Measurements from ENCODE around the gene GNG7. TPM values are rescaled to one million over a fixed set of nuclear protein-coding genes. Genes with fewer than 3 reads are reported as not detected.
A peak's percentile ranks its signal among the peaks of the same experiment; 100 is the strongest.
"Not testable (repeated sequence)": the region's sequence is repeated elsewhere in the genome, so short reads cannot be mapped to it uniquely, and the experiment has no call there.

GNG7 gene
- polyA plus RNA-seq, 4 donors: 0.99 to 3.5 (median 2.6) TPM; not detected in 1

DNA sequence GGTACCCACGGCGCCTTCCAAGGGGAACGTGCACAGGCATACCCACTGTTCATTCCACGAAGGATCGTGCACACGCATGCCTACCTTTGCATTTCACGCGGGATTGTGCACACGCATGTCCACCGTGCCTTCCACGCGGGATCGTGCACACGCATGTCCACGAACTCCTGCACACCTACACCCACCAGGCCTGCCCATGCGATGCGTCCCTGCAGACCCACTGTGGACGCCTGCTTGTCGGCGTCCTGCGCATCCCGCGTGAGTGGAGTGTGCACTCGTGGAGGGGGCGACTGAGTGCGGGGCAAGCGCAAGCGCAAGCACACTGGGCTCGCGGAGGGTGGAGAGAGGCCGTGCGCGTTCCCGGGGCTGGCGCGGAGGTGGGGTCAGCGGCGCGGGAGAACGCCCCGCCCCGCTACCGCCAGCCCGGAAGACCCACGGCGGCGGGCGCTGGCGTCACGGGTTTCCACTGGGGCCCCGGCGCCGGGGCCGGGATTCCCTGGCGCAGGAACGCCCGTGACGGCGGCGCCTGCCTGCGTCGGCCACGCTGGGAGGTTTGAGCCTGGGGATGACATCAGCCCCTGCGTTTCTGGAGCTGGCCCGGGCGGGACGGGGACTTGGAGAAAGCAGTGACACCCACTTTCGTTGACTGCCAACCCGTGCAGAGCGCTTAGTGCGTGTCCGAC, 207.9 kb downstream of the GNG7 start:
- DNase-seq: peak; percentile 71 to 73
- H3K27ac ChIP-seq (ENCODE audit: low read depth in 1 of 3, low read length in 2 of 3): peak overlapping the region; percentile 68 to 88 (median 70)
- no peaks in the 10 kb centered on the region for H3K36me3 ChIP-seq (ENCODE audit: control insufficient read depth in 3 of 3, insufficient read depth in 2 of 3, low read depth in 1 of 3, low read length in 3 of 3)
- H3K27me3 ChIP-seq (ENCODE audit: control insufficient read depth in 3 of 3, insufficient read depth in 3 of 3, low read length in 3 of 3): peaks cover 0 to 36% (median 2%) of the 10 kb centered on the region in 3 donors
- 5 to 9% (median 8%) methylated on average over 57 to 72 of the region's 72 CpGs for WGBS, 3 donors
- no peak for FAIRE-seq
- H3K4me1 ChIP-seq (ENCODE audit: control insufficient read depth in 3 of 3, insufficient read depth in 2 of 3, low read depth in 1 of 3, low read length in 2 of 3): peaks cover 6 to 14% (median 6%) of the 10 kb centered on the region in 3 donors
- H3K9me3 ChIP-seq (ENCODE audit: control insufficient read depth in 2 of 2, insufficient read depth in 1 of 2, low read depth in 1 of 2, low read length in 1 of 2): peaks cover 0 to 5% of the 10 kb centered on the region in 2 donors
- peak overlapping the region; percentile 33 to 69 (median 51) for H3K4me3 ChIP-seq (ENCODE audit: low read depth in 1 of 3, low read length in 3 of 3)

DNA sequence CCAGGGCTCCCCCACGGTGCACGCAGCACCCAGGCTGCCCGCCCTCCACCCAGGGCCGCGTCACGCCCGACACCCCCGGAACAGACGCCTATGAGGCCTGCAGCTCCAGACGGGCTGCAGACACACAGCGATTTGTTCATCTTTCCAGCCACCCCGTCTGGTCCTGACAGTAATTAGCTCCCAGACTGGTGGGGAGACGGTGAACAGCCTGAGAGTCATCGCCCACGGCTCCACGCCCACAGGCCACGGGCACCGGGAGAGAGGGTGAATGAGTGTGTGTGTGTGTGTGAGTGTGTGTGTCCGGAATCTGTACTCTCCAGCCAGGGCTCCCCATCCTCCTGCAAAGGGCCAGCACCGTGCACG, 208.4 kb downstream of the GNG7 start:
- no peak for FAIRE-seq

DNA sequence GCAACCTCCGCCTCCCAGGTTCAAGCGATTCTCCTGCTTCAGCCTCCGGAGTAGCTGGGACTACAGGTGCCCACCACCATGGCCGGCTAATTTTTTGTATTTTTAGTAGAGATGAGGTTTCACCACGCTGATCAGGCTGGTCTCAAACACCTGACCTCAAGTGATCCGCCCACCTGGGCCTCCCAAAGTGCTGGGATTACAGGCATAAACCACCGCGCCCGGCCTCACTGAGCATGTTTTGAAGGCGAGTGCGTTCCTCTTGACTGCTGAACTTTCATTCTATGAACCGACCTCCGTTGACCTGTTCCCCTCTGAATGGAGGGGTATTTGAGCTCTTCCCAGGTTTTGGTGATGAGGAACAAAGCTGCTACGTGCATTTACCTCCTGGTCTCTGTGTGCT, 209.0 kb downstream of the GNG7 start:
- not testable (repeated sequence) for DNase-seq; H3K4me3 ChIP-seq (ENCODE audit: low read depth in 1 of 3, low read length in 3 of 3); H3K27ac ChIP-seq (ENCODE audit: low read depth in 1 of 3, low read length in 2 of 3); FAIRE-seq; H3K9me3 ChIP-seq (ENCODE audit: control insufficient read depth in 2 of 2, insufficient read depth in 1 of 2, low read depth in 1 of 2, low read length in 1 of 2); H3K36me3 ChIP-seq (ENCODE audit: control insufficient read depth in 3 of 3, insufficient read depth in 2 of 3, low read depth in 1 of 3, low read length in 3 of 3)
- 61 to 76% (median 72%) methylated on average over 14 of the region's 14 CpGs for WGBS, 3 donors
- H3K4me1 ChIP-seq (ENCODE audit: control insufficient read depth in 3 of 3, insufficient read depth in 2 of 3, low read depth in 1 of 3, low read length in 2 of 3): peaks cover 8 to 19% (median 10%) of the 10 kb centered on the region in 3 donors
- H3K27me3 ChIP-seq (ENCODE audit: control insufficient read depth in 3 of 3, insufficient read depth in 3 of 3, low read length in 3 of 3): peaks cover 0 to 36% (median 2%) of the 10 kb centered on the region in 3 donors

More for the DNA sequence above, 208.4 kb downstream of the GNG7 start:
- Histone ChIP-seq H3K9me3 (ENCODE audit: control insufficient read depth in 2 of 2, insufficient read depth in 1 of 2, low read depth in 1 of 2, low read length in 1 of 2) (peaks cover 0 to 5% of the 10 kb centered on the region in 2 donors), H3K27ac (ENCODE audit: low read depth in 1 of 3, low read length in 2 of 3) (peak overlapping the region in 2 of 3 donors; percentile 70 to 88), H3K4me3 (ENCODE audit: low read depth in 1 of 3, low read length in 3 of 3) (peak overlapping the region in 2 of 3 donors; percentile 30 to 51), H3K36me3 (ENCODE audit: control insufficient read depth in 3 of 3, insufficient read depth in 2 of 3, low read depth in 1 of 3, low read length in 3 of 3) (no peaks in the 10 kb centered on the region), H3K27me3 (ENCODE audit: control insufficient read depth in 3 of 3, insufficient read depth in 3 of 3, low read length in 3 of 3) (peaks cover 0 to 34% (median 2%) of the 10 kb centered on the region in 3 donors), H3K4me1 (ENCODE audit: control insufficient read depth in 3 of 3, insufficient read depth in 2 of 3, low read depth in 1 of 3, low read length in 2 of 3) (peaks cover 6 to 16% (median 8%) of the 10 kb centered on the region in 3 donors)
- WGBS, 3 donors: 29 to 49% (median 47%) methylated on average over 21 of the region's 21 CpGs
- DNase-seq: no peak

DNA sequence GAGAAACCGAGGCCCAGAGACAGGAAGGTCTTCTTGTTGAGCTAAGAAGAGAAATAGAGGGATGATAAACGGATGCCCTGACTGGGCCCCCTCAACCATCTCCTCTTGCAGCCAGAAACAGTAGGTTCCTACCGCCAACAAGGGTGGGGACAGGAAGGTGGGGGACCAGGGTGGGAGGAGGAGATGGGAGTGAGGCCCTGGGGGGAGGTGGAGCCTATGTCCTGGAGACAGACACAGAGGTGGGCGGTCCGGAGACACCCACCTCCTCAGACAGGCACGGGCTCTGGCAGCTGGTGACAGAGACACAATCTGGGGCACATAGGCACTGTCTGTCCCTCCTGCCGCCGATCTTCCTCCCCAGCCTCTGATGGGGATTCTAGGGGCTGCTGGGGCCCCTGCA, 209.6 kb downstream of the GNG7 start:
- no peak overlapping the region for H3K27ac ChIP-seq (ENCODE audit: low read depth in 1 of 3, low read length in 2 of 3)
- 69 to 81% (median 76%) methylated on average over 8 of the region's 8 CpGs for WGBS, 3 donors
- no peak overlapping the region for H3K4me3 ChIP-seq (ENCODE audit: low read depth in 1 of 3, low read length in 3 of 3)
- DNase-seq (no peak), FAIRE-seq (no peak)
- peaks cover 0 to 3% of the 10 kb centered on the region in 2 donors for H3K9me3 ChIP-seq (ENCODE audit: control insufficient read depth in 2 of 2, insufficient read depth in 1 of 2, low read depth in 1 of 2, low read length in 1 of 2)
- H3K4me1 ChIP-seq (ENCODE audit: control insufficient read depth in 3 of 3, insufficient read depth in 2 of 3, low read depth in 1 of 3, low read length in 2 of 3): peaks cover 8 to 19% (median 11%) of the 10 kb centered on the region in 3 donors
- no peaks in the 10 kb centered on the region for H3K36me3 ChIP-seq (ENCODE audit: control insufficient read depth in 3 of 3, insufficient read depth in 2 of 3, low read depth in 1 of 3, low read length in 3 of 3)
- H3K27me3 ChIP-seq (ENCODE audit: control insufficient read depth in 3 of 3, insufficient read depth in 3 of 3, low read length in 3 of 3): peaks cover 0 to 42% (median 2%) of the 10 kb centered on the region in 3 donors

DNA sequence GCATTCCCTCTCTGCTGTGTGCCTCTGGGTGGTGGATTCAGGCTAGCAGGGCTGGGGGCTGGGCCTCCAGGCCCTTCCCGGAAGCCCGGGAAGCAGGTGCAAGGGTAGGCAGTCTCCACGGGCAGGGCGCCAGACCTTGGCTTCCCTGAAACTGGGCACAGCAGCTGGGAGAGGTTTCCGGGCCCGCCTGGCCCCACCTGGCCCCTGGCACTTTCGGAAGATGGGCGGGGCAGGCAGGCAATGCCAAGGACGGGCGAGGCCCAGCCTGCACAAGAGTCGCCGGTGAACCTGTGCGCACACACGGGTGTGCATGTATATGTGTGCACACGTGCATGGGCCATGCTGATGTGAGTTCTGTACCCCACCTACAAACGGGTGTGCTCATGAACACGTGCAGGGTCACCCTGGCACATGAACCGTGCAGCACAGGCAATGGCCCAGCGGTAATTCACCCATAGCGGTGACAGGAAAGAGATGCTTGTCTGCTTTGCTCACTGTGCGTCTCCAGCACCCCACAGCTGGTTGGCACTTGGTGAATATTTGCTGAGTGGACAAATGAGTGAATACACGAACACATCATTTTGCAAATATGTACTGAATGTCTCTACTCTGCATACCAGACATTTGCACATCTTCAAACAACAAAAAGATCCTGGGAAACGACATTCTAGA, 211.2 kb downstream of the GNG7 start:
- no peak overlapping the region for H3K4me3 ChIP-seq (ENCODE audit: low read depth in 1 of 3, low read length in 3 of 3)
- H3K4me1 ChIP-seq (ENCODE audit: control insufficient read depth in 3 of 3, insufficient read depth in 2 of 3, low read depth in 1 of 3, low read length in 2 of 3): peaks cover 8 to 19% (median 11%) of the 10 kb centered on the region in 3 donors
- no peaks in the 10 kb centered on the region for H3K36me3 ChIP-seq (ENCODE audit: control insufficient read depth in 3 of 3, insufficient read depth in 2 of 3, low read depth in 1 of 3, low read length in 3 of 3)
- FAIRE-seq (no peak), DNase-seq (peak; percentile 36 to 97)
- H3K27ac ChIP-seq (ENCODE audit: low read depth in 1 of 3, low read length in 2 of 3): peak overlapping the region in 2 of 3 donors; percentile 32 to 63
- 7 to 41% (median 26%) methylated on average over 20 to 23 of the region's 23 CpGs for WGBS, 3 donors
- no peaks in the 10 kb centered on the region for H3K9me3 ChIP-seq (ENCODE audit: control insufficient read depth in 2 of 2, insufficient read depth in 1 of 2, low read depth in 1 of 2, low read length in 1 of 2)
- H3K27me3 ChIP-seq (ENCODE audit: control insufficient read depth in 3 of 3, insufficient read depth in 3 of 3, low read length in 3 of 3): peaks cover 0 to 49% (median 2%) of the 10 kb centered on the region in 3 donors

DNA sequence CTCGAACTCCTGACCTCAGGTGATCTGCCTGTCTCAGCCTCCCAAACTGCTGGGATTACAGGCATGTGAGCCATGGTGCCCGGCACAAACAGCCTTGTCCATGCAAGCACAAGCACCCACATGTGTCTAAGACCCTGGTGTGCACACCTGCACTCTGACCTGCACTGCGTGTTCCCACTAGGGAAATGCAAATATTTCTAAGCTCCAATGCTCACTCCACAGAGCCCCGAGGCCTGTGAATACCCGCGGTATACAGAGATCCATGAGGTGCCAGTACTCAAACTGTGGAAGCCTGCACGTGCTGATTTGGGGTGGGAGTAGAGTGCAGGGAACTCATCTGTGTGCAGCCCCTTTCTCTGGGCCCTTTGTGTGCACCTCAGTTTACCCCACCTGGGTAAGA, 211.8 kb downstream of the GNG7 start:
- 39 to 57% (median 39%) methylated on average over 7 of the region's 7 CpGs for WGBS, 3 donors
- Histone ChIP-seq H3K27ac (ENCODE audit: low read depth in 1 of 3, low read length in 2 of 3) (peak overlapping the region in 2 of 3 donors; percentile 32 to 63), H3K9me3 (ENCODE audit: control insufficient read depth in 2 of 2, insufficient read depth in 1 of 2, low read depth in 1 of 2, low read length in 1 of 2) (no peaks in the 10 kb centered on the region), H3K36me3 (ENCODE audit: control insufficient read depth in 3 of 3, insufficient read depth in 2 of 3, low read depth in 1 of 3, low read length in 3 of 3) (no peaks in the 10 kb centered on the region), H3K4me3 (ENCODE audit: low read depth in 1 of 3, low read length in 3 of 3) (no peak overlapping the region), H3K27me3 (ENCODE audit: control insufficient read depth in 3 of 3, insufficient read depth in 3 of 3, low read length in 3 of 3) (peaks cover 0 to 48% (median 2%) of the 10 kb centered on the region in 3 donors), H3K4me1 (ENCODE audit: control insufficient read depth in 3 of 3, insufficient read depth in 2 of 3, low read depth in 1 of 3, low read length in 2 of 3) (peaks cover 8 to 16% (median 8%) of the 10 kb centered on the region in 3 donors)
- DNase-seq (no peak), FAIRE-seq (no peak)

DNA sequence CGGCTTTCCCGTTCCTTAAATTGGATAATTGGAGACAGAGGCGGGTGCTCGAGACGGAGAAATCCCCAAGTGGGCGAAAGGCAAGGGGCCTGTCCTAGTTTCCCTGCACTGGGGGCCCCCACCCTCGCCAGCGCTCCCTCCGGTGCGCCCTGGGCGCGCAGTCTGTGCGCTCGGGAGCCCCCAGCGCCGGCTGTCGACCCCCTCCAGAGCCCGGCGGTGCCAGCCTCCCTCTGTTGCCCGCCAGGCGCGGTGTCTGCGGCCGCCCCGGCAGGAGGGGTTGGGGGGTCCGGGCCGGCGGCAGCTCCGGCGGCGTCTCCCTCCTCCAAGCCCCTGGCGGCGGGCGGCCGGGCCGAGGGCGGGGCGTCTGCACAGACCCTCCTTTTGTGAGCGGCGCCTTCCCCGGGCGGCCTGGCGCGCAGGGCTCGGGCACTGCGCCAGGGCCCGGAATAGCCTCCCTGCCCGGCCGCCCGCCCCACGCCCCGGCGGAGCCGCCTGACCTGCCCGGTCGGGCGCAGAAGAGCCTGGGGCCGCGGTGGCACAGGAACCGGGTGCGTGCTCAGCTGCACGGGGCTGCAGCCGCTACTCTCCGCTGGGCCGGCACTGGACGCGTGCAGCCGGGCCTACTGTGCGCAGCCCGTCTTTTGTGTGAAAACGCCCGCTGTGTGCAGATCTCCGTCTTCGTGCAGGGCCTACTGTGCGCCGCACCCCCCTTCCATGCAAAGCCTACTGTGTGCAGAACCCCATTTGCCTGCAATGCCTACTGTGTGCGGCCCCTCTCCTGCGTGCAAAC, 213.4 kb downstream of the GNG7 start:
- DNase-seq (peak; percentile 43 to 61), FAIRE-seq (no peak)
- 3 to 5% (median 3%) methylated on average over 48 to 78 of the region's 78 CpGs for WGBS, 3 donors
- Histone ChIP-seq H3K9me3 (ENCODE audit: control insufficient read depth in 2 of 2, insufficient read depth in 1 of 2, low read depth in 1 of 2, low read length in 1 of 2) (peaks cover 0 to 9% of the 10 kb centered on the region in 2 donors), H3K4me1 (ENCODE audit: control insufficient read depth in 3 of 3, insufficient read depth in 2 of 3, low read depth in 1 of 3, low read length in 2 of 3) (peaks cover 5 to 9% (median 8%) of the 10 kb centered on the region in 3 donors), H3K4me3 (ENCODE audit: low read depth in 1 of 3, low read length in 3 of 3) (peak overlapping the region in 1 of 3 donors; percentile 42), H3K27ac (ENCODE audit: low read depth in 1 of 3, low read length in 2 of 3) (no peak overlapping the region), H3K27me3 (ENCODE audit: control insufficient read depth in 3 of 3, insufficient read depth in 3 of 3, low read length in 3 of 3) (peaks cover 0 to 48% (median 2%) of the 10 kb centered on the region in 3 donors), H3K36me3 (ENCODE audit: control insufficient read depth in 3 of 3, insufficient read depth in 2 of 3, low read depth in 1 of 3, low read length in 3 of 3) (no peaks in the 10 kb centered on the region)

DNA sequence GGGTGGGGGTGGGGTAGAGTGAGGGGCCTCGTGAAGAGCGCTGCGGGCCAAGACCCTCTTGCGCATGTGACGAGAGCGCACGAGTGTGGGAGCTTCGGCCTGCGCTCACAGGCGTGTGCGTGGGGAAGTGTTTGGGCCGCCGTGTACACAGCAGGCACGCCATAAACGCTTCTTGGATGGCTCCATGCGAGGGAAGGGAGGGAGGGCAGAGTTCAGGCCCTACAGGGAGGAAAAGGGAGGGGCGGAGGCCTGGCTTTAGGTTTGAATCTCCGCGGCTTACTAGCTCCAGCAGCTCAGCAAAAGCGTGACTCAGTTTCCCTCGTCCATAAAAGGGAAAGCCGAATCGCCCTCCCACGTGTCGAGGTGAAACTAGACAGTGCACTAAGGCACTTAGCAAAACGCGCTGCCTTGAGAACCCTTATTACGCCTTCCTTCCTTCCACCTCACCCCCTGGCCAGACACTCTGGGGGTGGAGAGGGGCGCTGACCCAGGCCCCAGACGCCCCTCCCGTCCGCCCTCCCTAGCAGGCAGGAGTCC, 214.0 kb downstream of the GNG7 start:
- H3K36me3 ChIP-seq (ENCODE audit: control insufficient read depth in 3 of 3, insufficient read depth in 2 of 3, low read depth in 1 of 3, low read length in 3 of 3): no peaks in the 10 kb centered on the region
- DNase-seq (peak; percentile 32 to 82), FAIRE-seq (no peak)
- H3K4me1 ChIP-seq (ENCODE audit: control insufficient read depth in 3 of 3, insufficient read depth in 2 of 3, low read depth in 1 of 3, low read length in 2 of 3): peaks cover 5 to 9% (median 8%) of the 10 kb centered on the region in 3 donors
- H3K9me3 ChIP-seq (ENCODE audit: control insufficient read depth in 2 of 2, insufficient read depth in 1 of 2, low read depth in 1 of 2, low read length in 1 of 2): peaks cover 1 to 15% of the 10 kb centered on the region in 2 donors
- peak overlapping the region in 1 of 3 donors; percentile 42 for H3K4me3 ChIP-seq (ENCODE audit: low read depth in 1 of 3, low read length in 3 of 3)
- peaks cover 0 to 48% (median 2%) of the 10 kb centered on the region in 3 donors for H3K27me3 ChIP-seq (ENCODE audit: control insufficient read depth in 3 of 3, insufficient read depth in 3 of 3, low read length in 3 of 3)
- 4 to 11% (median 6%) methylated on average over 31 to 32 of the region's 32 CpGs for WGBS, 3 donors
- no peak overlapping the region for H3K27ac ChIP-seq (ENCODE audit: low read depth in 1 of 3, low read length in 2 of 3)

Data from small intestine (tissue), 7 donors.